ENCODE measurements around the gene FITM1.

FITM1 gene

DNA sequence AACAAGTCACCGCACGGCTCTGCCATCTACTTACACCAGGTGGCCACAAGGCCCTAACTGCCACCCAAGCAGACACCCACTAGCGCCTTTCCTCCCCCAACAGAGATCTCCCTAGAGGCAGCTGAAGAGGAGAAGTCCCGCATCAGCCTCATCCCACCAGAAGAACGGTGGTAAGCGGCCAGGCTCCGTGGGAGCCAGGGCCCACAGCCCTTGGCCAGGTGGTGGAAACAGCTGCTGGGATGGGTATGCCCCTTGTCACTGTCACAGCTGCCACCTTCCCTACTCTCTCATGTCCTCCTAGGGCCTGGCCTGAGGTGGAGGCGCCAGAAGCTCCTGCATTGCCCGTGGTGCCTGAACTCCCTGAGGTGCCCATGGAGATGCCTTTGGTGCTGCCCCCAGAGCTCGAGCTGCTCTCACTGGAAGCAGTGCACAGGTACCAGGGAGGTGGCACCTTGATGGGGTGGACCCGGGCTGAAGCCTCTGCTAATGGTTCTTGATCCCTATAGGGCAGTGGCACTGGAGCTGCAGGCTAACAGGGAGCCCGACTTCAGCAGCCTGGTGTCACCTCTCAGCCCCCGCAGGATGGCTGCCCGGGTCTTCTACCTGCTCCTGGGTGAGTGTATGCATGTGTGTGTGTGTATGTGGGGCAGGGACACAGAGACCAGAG lies 49.0 kb downstream of the FITM1 start:
- Mint-ChIP-seq H3K36me3 (peaks cover 11% of the 10 kb centered on the region), H3K27ac (no peak overlapping the region), H3K4me3 (no peak overlapping the region), H3K27me3 (no peaks in the 10 kb centered on the region), H3K4me1 (peaks cover 12% of the 10 kb centered on the region), H3K9me3 (no peaks in the 10 kb centered on the region)
- ATAC-seq (ENCODE audit: low read depth): no peak
- DNase-seq (ENCODE audit: low spot score in 2 of 2): no peak

DNA sequence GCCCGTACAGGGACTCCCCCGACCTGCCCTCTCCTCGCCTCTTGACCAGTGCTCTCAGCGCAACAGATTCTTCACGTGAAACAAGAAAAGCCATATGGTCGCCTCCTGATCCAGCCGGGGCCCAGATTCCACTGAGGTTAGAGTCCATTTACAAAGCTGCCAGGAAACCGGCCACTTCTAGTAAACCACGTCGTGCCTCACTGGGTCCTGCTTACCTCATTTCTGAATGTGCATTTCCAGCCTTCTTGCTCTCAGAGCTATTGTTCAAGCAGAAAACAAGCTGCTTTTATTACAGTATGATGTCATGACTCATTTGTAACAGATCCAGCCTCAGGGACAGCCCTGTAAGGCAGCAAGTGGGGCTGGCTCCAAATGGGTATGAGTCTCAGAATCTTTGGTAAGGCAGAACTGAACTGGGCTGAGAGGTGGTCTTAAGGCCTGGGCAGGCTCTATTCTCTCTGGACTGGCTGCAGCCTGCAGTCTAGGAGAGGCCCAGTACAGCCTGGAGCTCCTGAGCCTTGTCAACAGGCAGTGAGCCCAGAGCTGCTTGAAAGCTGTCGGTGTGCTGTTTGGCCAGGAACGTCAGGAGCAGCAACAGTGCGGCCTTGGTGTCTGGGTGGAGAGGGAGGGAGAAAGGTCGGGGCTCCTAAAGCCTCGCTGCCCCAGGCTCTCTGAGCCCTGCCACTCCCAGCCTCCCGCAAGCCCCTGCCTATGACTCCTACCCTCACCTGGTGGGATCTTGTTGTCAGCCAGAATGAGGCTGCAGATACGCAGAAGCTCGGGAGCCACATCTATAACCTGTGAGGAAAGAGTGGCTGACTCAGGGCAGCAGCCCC lies 49.7 kb downstream of the FITM1 start:
- Mint-ChIP-seq H3K27me3 (no peaks in the 10 kb centered on the region), H3K9me3 (no peaks in the 10 kb centered on the region), H3K36me3 (peaks cover 13% of the 10 kb centered on the region), H3K4me3 (no peak overlapping the region), H3K4me1 (peaks cover 9% of the 10 kb centered on the region), H3K27ac (no peak overlapping the region)
- DNase-seq (ENCODE audit: low spot score in 2 of 2): no peak
- ATAC-seq (ENCODE audit: low read depth): no peak

GRCh38 chr14:24181371-24182077 lies 51.1 kb downstream of the FITM1 start:
- Mint-ChIP-seq H3K36me3 (peaks cover 15% of the 10 kb centered on the region), H3K4me1 (peaks cover 9% of the 10 kb centered on the region), H3K4me3 (no peak overlapping the region), H3K27ac (no peak overlapping the region), H3K27me3 (no peaks in the 10 kb centered on the region), H3K9me3 (no peaks in the 10 kb centered on the region)
- peak; percentile 6 for ATAC-seq (ENCODE audit: low read depth)
- DNase-seq (ENCODE audit: low spot score in 2 of 2): no peak
